Colonic mucosa (tissue), 4 donors: ENCODE measurements around the gene LRP1B. TPM values are rescaled to one million over a fixed set of nuclear protein-coding genes. Genes with fewer than 3 reads are reported as not detected.

Source experiments
- DNase-seq: peaks from one replicate; pipeline ENCODE4 v3.0.0-alpha.2; 2020
- H3K27ac ChIP-seq: fragments of 200-600 bp; one replicate; pipeline ENCODE4 v1.8.0; 2021
- H3K27me3 ChIP-seq: fragments of 200-600 bp; one replicate; pipeline ENCODE4 v1.8.0; 2021
- H3K36me3 ChIP-seq: fragments of 200-600 bp; one replicate; pipeline ENCODE4 v1.8.0; 2021
- H3K4me1 ChIP-seq: fragments of 200-600 bp; one replicate; pipeline ENCODE4 v1.8.0; 2021; ENCODE audit warnings: mild to moderate bottlenecking
- H3K4me3 ChIP-seq: fragments of 200-600 bp; one replicate; pipeline ENCODE4 v1.8.0; 2021
- H3K9ac ChIP-seq, 2 donors: one replicate each; pipeline ENCODE4 v1.7.0; 2013; ENCODE audit warnings: control low read depth in 2 of 2, low read depth in 2 of 2, low read length in 2 of 2
- H3K9me3 ChIP-seq: fragments of 200-600 bp; one replicate; pipeline ENCODE4 v1.8.0; 2021
- intact Hi-C: fragments of 100-400 bp; cut with DNase I; formaldehyde crosslinking; loops from one replicate; pipeline ENCODE4 v1.14.1; 2022
- total RNA-seq, 2 donors: library from RNA; stranded (reverse); fragmentation: NEBNext Ultra II Directional in 1 of 2; extraction: Animal tissue kit (Norgen Biotek cat#: 25700) in 1 of 2; gene quantifications; one replicate each; pipeline ENCODE4 v1.2.1, GENCODE V29; 2021
- TF ChIP-seq, protein P1 (sequence below): fragments of 200-600 bp; IDR thresholded peaks from one replicate; pipeline ENCODE4 v1.8.0; 2022; ENCODE audit warnings: antibody characterized with exemption, mild to moderate bottlenecking
- donor health status: healthy.
- donor health status: DM: no; HTN: no; CAD: no.
- donor health status: DM: no; HTN: no; CAD: no.

Gene LRP1B
- total RNA-seq, 2 donors from 2014 or later, result 0.10 to 0.19 TPM

DNA sequence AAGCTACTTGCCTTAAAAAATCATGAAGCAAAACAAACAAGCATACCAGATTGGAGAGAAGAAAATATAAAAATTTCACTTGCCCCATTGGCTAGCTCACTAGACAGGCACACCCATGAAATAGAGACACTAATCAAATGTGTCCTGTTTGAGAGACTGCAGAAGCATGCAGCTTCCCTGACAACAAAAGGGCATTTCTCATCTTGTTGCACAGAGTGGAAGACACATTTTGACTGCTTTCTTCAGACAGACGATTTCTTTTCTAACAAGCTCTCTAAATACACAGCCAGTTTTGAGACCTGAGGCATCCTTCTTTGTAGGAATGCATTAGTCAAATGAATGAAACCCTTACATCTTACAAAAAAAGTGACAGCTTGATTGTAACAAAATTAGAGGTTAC, 1792.0 kb downstream of the LRP1B start:
- intact Hi-C loops, result no loop called here
- Histone ChIP-seq H3K4me1 (no peaks in the 10 kb centered on the region), H3K27me3 (no peaks in the 10 kb centered on the region), H3K9ac (no peak overlapping the region), H3K4me3 (no peak overlapping the region), H3K36me3 (no peaks in the 10 kb centered on the region), H3K27ac (no peak overlapping the region), H3K9me3 (no peaks in the 10 kb centered on the region)
- no peak for DNase-seq
- TF ChIP-seq, protein P1, sequence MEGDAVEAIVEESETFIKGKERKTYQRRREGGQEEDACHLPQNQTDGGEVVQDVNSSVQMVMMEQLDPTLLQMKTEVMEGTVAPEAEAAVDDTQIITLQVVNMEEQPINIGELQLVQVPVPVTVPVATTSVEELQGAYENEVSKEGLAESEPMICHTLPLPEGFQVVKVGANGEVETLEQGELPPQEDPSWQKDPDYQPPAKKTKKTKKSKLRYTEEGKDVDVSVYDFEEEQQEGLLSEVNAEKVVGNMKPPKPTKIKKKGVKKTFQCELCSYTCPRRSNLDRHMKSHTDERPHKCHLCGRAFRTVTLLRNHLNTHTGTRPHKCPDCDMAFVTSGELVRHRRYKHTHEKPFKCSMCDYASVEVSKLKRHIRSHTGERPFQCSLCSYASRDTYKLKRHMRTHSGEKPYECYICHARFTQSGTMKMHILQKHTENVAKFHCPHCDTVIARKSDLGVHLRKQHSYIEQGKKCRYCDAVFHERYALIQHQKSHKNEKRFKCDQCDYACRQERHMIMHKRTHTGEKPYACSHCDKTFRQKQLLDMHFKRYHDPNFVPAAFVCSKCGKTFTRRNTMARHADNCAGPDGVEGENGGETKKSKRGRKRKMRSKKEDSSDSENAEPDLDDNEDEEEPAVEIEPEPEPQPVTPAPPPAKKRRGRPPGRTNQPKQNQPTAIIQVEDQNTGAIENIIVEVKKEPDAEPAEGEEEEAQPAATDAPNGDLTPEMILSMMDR, result no peak

DNA sequence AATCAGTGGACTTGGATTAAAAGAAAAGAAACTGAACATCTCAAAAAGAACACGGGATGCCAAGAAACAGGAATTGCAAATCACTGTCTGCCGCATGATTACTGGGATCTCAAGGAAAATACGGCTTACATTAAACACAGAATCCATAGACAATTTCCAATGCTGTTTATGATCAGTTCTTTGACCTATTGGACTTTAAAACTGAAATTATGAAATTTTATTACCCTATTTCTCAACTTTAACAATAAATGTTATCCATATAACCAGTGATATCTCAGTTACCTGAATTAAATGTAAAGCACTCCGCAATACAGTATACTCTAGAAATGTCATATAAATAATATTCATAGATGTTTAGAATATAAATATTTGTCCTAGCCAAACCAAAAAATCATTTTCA, 1793.8 kb downstream of the LRP1B start:
- Histone ChIP-seq H3K9ac (no peak overlapping the region), H3K9me3 (no peaks in the 10 kb centered on the region), H3K36me3 (no peaks in the 10 kb centered on the region), H3K27me3 (no peaks in the 10 kb centered on the region), H3K4me3 (no peak overlapping the region), H3K4me1 (no peaks in the 10 kb centered on the region), H3K27ac (no peak overlapping the region)
- TF ChIP-seq, protein P1, result no peak
- DNase-seq, result no peak
- intact Hi-C loops, result no loop called here

DNA sequence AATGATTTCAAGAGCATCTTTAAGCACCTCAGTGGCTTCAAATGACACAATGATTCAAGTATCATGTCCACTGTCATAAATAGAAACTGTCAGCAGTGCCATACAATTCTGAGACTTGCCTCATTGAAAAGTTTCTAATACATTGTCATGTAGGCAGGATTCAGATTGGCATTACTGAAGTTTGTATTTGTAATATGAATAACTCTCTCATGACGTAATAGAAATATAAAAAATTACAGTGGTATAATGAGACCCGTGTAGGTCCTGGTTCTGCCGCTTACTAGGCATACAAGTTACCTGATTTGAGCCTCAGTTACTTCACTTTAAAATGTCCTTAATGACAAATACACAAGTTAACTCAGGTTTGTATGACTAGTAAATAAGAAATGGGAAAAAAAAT, 1814.5 kb downstream of the LRP1B start:
- Histone ChIP-seq H3K9me3 (no peaks in the 10 kb centered on the region), H3K4me3 (no peak overlapping the region), H3K27me3 (no peaks in the 10 kb centered on the region), H3K36me3 (no peaks in the 10 kb centered on the region), H3K27ac (no peak overlapping the region), H3K9ac (no peak overlapping the region), H3K4me1 (no peaks in the 10 kb centered on the region)
- no peak for DNase-seq
- TF ChIP-seq, protein P1, result no peak
- intact Hi-C loops, result no loop called here

DNA sequence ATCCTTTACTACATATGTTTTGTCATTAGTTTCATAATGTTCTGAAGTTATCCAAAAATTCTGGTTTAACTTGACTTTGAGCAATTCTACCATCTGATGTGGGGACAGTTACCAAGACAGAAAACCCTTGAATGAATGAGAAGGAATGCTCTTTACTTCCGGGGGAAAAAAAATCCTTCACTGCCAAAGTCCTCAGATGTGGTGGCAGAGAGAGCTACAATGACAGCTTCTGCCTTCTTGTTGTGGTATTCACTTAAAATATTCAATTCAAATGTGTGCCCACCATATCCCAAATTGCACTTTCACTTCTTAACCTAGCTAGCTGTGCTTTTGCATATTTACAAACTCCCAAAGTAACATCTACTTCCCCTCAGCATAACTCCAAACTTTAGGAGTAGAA, 1818.9 kb downstream of the LRP1B start:
- Histone ChIP-seq H3K9me3 (no peaks in the 10 kb centered on the region), H3K4me1 (no peaks in the 10 kb centered on the region), H3K9ac (no peak overlapping the region), H3K27ac (no peak overlapping the region), H3K27me3 (no peaks in the 10 kb centered on the region), H3K36me3 (no peaks in the 10 kb centered on the region), H3K4me3 (no peak overlapping the region)
- DNase-seq, result no peak
- TF ChIP-seq, protein P1, result no peak
- intact Hi-C loops, result no loop called here

DNA sequence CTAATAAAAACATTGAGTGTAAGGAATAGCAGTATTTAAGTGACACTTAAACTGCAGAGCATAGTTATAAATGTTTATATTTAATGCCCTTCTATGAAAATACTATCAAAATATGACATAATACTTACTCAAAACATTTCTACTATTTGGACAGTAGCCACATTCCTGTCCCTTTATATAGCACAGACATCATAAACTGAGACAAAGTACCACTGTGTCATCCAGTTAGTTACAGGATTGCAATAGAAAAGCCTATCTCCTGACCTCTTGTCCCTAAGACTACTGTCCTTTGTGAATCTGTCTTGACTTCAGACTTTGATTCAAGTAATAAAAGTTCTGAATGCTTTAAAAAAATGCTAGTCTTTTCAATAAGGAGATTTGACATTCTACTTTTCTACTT, 1822.1 kb downstream of the LRP1B start:
- no peak overlapping the region for H3K4me3 ChIP-seq
- no peak overlapping the region for H3K9ac ChIP-seq
- H3K4me1 ChIP-seq, result no peaks in the 10 kb centered on the region
- intact Hi-C loops, result no loop called here
- H3K36me3 ChIP-seq, result no peaks in the 10 kb centered on the region
- no peaks in the 10 kb centered on the region for H3K9me3 ChIP-seq
- TF ChIP-seq, protein P1, result no peak
- no peak for DNase-seq
- H3K27ac ChIP-seq, result no peak overlapping the region
- no peaks in the 10 kb centered on the region for H3K27me3 ChIP-seq

DNA sequence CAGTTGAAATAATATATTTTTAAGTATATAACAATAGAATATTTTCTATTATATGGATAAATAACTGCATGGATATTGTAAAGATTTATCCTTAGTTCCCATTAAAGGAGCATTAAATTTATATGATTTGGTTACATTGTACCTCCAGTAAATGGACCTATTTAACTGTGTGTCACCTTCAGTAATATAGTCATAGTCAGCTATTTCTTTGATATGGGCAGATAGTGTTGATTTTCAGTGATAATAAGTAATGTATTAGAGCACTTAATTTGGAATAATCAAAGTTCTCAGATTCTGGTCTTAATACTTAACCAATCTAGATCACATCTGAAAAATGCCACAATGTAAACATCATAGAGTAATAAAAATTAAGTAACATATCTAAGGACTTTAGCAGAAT, 1823.3 kb downstream of the LRP1B start:
- DNase-seq, result no peak
- Histone ChIP-seq H3K27me3 (no peaks in the 10 kb centered on the region), H3K36me3 (no peaks in the 10 kb centered on the region), H3K4me1 (no peaks in the 10 kb centered on the region), H3K27ac (no peak overlapping the region), H3K9me3 (no peaks in the 10 kb centered on the region), H3K9ac (no peak overlapping the region), H3K4me3 (no peak overlapping the region)
- TF ChIP-seq, protein P1, result no peak
- intact Hi-C loops, result no loop called here
